DMS53 treated with DMSO at 0.1 percent for 48 hours (cell line): ENCODE measurements around the gene ARRDC4.

Experiments used
- DNase-seq: peaks from one replicate; lab custom pipeline; 2025; ENCODE audit not compliant: unreplicated experiment; lab: John Stamatoyannopoulos, UW

The ARRDC4 gene, protein sequence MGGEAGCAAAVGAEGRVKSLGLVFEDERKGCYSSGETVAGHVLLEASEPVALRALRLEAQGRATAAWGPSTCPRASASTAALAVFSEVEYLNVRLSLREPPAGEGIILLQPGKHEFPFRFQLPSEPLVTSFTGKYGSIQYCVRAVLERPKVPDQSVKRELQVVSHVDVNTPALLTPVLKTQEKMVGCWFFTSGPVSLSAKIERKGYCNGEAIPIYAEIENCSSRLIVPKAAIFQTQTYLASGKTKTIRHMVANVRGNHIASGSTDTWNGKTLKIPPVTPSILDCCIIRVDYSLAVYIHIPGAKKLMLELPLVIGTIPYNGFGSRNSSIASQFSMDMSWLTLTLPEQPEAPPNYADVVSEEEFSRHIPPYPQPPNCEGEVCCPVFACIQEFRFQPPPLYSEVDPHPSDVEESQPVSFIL

DNA sequence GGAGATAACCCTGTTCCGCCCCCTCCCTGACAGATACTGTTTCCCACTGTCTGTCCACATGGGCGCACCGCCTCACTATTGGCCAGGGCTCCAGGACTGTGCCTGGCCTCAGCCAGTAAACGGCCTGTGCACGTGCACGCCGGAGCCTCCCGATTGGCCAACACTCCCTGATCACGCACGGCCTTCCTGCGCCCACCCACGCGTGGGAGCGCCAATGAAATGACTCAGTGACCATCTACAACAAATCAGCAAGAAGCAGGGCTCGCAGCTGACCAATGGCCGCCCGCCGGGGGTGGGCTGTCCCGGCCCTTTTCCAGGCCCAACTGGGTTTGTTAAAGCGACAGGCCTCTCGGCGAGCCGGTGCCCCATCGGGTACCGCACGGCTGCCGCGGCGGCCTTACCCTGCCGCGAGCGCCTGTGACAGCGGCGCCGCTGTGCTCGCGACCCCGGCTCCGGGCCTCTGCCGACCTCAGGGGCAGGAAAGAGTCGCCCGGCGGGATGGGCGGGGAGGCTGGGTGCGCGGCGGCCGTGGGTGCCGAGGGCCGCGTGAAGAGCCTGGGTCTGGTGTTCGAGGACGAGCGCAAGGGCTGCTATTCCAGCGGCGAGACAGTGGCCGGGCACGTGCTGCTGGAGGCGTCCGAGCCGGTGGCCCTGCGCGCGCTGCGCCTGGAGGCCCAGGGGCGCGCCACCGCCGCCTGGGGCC, at the start of gene ARRDC4:
Gene ARRDC4 (plus strand): TSS at position 340 of the 703 bp plus-strand sequence. CDS start 159 bp downstream, at position 499.
- DNase-seq, result peak; percentile 80

DNA sequence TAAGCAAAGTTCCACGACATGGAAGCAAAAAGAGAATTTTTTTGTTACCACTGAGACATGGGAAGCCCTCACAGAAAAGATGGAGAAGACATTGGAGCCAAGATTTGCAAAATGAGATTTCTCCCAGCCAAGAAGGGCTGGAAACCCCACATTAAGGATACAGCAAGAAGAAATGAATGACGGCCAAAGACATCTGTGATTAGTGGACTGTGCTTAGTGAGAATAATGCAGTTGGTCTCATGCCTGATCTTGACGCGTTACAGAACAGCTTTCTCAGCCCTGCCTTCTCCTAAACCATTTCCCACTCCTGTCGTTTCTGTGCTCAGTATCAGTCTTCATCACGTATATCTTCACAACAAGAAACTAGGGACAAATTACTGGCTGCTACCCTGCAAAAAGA, 45.8 kb upstream of the ARRDC4 start:
- no peak for DNase-seq

DNA sequence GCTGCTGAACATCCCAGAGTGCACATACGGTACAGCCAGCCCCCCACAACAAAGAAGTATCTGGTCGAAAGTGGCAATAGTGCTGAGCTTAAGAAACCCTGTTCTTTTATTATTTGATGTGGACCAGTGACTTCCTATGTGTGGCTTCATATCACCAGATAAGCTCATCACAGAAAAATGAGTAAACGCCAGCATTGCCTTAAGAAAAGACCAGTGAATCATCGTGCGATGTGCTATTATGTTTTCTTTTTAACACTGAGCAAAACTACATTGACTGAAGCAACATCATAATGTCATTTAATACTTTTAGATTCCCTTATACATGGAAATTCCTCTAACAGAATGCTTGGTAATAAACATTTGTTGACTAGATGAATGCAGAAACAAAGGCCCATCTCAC, 45.2 kb upstream of the ARRDC4 start:
- no peak for DNase-seq

DNA sequence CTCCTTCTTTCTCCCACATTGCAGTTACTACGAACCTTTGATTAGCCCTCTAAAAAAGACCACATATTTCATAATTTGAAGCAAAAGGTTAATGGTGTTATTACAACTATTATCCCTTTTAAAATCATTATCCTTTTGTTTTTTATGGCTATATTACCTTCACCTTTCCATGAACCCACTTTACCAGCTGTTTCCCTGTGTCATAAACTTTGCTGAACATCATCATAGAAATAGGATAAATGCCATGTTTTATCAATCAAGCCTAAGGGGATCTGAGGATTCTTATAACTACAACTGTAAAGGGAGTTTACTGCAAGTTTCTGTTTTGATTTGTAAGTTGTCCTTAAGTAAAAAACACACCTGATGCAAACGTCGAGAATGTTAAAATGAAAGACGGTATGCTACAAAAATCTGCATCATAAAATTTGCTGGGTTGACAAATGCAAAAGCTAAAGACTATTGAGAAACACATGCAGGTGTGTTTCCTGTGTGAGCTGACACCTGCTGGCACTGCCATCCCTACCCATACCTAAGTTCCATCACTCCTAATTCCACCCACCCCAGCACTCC, 39.1 kb upstream of the ARRDC4 start:
- DNase-seq, result no peak

DNA sequence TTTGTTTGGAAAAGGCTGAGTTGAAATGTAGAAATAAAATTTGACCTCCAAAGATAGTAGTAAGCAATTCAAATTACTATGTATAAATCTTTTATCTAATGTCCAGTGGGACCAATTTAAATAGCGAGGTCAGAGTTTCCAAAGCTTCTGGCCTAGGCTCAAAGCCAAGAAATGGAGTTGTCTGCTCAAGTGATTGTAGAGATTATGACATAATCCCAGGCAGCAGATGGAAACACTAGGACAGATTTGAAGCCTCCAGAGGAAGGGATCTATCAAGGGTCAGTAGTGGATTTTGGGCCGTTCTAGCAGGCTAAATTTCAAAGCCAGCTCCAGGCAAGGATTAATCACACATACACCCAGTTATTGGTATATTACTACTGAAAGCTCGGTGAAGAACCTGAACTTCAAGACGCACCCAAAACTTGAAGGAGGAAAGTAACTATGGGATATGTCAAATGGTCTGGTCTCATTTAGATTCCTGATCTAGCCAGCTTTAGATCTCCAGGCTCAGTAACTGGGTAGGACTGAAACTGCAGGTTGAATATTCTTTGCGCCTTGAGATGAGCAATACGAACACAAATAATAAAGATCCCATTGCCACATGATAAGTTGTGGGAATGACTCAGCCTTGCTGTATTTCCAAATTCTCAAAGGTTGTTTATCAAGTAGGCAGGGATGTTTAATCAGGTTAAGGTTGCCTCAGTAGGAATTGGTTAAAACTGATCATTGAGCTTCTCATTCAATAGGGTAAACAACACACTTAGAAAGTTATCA, 30.9 kb upstream of the ARRDC4 start:
- DNase-seq, result no peak

DNA sequence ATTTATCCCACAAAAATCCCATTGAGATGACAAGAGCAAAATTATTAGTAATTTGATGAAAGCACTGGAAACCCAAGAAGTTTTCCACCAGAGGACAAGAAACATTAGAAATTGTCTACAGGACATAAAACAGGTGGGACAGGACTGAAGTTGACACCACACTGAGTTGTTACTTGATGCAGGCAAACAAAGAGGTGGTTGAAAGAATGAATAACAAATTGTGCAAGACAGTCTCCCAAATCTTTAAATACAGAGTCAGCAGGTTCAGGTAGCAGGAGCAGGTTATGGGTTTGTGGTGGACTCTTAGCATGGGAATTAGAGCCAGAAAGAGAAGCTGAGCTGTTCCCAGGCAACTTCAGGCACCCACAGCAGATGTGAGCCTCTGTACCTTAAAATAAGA, 30.3 kb upstream of the ARRDC4 start:
- DNase-seq, result no peak

DNA sequence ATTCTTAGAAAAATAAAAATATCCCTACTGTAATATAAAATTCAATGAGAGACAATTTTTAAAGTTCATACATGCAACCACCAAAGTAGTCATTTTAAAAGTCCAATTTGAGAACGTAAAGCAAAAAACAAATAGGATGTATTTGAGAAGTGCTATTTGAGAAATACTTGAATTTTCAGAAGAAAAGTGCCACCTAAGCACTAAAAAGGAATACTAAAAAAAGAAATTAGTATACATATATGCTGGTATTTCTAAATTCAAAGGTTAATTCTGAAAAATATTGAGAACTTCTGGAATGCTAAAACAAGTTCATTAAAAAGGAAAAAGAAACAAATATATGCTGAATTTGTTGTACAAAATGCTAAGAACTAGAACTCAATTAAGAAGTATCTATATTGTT, 29.2 kb upstream of the ARRDC4 start:
- no peak for DNase-seq

DNA sequence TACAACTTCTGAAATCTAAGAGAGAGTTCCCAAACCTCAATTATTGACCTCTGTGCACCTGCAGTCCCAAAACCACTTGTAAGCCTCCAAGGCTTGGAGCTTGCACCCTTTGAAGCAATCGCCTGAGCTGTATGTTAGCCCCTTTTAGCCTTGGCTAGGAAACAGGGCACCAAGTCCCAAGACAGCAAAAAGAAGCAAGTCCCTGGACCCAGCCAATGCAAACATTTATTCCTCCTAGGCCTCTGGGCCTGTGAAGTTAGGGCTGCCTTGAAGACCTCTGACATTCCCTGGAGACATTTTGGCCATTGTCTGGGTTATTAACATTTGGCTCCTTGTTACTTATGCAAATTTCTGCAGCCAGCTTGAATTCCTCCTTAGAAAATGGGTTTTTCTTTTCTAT, 26.9 kb upstream of the ARRDC4 start:
- no peak for DNase-seq

DNA sequence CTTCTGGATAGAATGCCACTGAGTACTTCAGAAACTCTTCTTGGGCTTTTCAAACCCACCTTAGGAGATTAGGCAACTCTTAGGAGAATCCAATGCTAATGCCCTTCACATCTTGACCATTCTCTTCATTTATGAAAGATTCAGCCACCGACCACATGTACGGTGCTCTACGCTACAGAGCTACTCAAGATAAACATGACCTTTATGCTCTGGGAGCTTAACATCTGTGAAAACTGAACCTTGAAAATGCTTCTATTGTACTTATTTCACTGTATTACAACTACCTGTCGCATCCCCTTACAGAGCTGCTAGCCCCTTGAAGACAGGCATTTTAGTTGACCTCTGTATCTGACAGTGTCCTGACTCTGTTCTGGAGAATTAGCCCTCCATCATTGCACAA, 19.5 kb upstream of the ARRDC4 start:
- no peak for DNase-seq

DNA sequence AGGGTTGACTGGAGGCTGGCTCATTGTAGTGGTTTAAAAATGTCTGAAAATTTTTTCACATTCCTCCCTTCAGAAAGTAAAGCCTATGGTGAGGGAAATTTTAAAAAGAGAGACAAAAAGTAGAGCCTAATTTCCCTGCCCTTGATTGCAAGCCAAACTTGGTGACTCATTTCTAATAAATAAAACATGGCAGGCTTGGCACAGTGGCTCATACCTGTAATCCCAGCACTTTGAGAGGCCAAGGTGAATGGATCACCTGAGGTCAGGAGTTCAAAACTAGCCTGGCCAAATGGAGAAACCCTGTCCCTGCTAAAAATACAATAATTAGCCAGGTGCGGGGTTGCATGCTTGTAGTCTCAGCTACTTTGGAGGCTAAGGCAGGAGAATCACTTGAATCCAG, 18.9 kb upstream of the ARRDC4 start:
- no peak for DNase-seq

DNA sequence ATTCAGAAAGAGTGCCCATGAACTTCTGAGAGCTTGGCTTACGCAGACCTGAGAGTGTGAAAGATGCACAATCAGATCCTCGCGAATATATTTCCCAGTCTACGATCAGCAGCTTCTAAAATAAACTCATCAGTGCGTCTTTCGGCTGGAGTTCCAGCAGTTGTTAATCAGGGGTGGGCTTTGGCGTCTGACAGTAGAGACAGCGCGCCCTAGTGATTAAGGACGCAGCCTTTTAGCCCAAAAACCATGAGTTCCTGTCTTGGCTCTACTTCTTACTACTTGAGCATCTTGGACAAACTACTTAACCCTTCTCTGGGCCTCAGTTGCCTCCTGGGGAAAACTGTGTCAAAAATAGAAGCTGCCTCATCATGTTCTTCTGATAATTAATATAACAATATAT, 15.8 kb upstream of the ARRDC4 start:
- no peak for DNase-seq

DNA sequence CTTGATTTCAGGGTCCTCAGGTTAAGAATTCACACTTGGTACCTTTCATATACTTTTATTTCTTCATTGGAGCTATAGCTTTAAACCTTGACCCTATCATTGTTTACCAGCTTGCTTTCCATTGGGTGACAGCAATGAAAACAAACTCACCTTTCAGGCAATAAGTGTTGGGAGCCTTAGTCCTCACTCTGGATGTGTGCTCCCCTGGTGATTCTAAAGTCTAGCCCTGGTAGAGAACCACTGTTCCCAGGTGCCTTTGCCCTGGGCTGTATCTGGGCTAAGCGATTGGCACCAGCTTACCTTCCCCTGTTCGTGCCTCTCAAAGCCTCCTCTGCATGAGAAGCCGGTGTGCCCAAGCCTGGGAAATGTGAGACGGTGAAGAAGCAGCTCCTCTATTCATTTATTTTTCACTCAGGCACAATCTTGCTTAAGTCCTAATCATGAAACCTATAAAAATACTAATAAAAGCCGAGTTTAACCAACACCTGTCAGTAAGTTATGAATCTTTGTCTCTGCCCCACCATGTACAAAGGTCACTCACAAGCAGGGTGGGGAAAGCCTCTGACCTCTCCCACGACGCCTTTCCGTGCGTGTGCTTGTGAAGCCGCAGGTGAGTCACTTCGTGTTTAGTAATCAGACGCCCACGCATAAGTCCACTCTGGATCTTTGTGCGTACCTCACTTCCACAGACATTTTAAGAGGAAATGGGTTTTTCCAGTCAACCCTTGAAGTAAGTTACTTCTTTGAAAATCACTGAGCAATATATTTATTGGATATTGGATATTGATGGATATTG, 12.8 kb upstream of the ARRDC4 start:
- DNase-seq, result no peak

DNA sequence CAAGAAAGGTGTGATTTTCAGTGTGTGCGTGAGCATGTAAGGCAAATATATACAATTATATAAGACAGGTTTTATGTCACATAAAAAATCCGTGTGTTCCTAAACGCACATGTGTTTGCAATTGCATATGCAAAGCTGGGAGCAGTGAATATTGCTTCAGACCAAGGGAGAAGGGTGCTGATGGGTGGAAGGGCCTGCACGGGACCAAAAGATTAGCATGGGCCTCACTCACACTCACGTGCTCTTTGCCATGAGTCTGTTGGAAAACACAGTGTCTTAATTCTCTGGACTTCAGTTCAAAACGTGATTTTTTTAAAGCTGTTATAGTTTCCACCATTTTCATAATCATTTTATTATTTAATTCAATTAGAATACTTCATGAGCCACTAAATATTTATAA, 7.2 kb upstream of the ARRDC4 start:
- no peak for DNase-seq

DNA sequence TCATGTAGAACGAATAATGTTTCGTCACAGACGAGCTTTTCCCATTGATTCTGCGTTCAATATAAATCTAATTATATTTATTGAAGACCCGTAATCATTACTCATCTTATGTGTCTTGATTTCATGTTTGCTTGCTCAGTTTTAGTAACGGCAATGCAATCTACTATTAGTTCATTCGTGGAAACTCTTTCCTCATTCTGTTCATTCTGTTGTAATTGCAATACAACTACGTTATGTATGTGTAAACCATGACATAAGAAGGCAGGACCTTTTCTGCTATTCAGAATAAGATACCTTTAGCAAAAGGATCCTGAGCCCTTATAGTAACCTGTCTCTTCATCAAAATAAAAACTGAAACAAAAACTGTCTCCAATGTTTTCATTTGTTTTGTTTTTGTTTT, 6.8 kb upstream of the ARRDC4 start:
- no peak for DNase-seq

DNA sequence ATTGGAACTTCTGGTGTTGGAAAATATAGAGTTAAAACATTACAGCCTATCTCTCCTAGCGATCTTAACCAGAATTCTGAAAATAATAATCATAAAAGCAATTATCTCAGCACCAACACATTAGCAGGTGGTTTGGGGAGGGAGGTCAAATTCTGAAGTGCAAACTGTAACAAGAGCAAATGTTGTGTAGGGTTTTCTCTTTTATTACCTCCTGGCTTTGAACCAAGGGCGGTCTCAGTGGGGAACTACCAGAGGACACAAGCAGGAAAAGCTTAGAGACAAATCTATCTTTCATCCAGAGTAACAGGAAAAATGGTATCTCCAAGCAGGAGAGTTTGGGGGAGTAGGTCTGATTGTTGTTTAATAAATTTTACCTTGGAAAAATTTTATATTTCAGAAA, 5.5 kb upstream of the ARRDC4 start:
- DNase-seq, result no peak

DNA sequence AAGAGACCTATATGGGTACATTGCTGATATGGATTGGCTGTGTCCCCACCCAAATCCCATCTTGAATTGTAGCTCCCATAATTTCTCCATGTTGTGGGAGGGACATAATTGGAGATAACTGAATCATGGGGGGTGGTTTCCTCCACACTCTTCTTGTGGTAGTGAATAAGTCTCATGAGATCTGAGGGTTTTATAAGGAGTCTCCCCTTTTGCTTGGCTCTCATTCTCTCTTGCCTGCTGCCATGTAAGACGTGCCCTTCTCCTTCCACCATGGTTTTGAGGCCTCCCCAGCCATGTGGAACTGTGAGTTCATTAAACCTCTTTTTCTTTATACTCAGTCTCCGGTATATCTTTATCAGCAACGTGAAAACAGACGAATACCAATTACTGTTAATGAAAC, 5.0 kb upstream of the ARRDC4 start:
- DNase-seq, result no peak

DNA sequence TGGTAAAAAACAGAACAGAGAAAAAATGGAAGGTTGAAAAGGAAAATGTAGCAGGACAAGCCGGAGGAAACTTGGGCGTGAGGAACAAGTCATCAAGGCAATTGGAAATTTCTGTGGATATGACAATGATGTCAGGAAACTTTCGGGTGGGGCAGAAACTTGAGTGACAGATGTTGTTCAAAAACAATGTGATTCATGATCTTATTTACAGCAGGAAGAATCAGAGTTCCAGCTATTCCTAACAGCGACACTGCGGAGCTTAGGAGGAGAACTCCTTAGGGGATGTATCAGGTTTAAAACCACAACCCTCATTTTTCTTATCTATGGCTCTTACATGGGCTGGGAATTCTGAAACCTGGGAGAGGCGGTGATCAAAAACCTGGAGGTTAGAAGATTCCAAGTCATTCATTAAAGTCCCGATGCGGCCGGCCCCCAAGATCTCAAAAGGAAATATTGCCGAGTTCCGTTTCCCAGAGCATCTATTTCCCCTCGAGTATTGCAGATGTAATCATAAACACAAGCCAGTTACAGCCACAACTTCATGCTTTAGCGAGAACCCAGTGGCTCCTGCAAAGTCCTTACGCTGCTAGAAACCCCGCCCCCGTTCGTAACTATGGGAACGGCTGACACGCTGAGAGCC, 659 bp upstream of the ARRDC4 start:
- no peak for DNase-seq

DNA sequence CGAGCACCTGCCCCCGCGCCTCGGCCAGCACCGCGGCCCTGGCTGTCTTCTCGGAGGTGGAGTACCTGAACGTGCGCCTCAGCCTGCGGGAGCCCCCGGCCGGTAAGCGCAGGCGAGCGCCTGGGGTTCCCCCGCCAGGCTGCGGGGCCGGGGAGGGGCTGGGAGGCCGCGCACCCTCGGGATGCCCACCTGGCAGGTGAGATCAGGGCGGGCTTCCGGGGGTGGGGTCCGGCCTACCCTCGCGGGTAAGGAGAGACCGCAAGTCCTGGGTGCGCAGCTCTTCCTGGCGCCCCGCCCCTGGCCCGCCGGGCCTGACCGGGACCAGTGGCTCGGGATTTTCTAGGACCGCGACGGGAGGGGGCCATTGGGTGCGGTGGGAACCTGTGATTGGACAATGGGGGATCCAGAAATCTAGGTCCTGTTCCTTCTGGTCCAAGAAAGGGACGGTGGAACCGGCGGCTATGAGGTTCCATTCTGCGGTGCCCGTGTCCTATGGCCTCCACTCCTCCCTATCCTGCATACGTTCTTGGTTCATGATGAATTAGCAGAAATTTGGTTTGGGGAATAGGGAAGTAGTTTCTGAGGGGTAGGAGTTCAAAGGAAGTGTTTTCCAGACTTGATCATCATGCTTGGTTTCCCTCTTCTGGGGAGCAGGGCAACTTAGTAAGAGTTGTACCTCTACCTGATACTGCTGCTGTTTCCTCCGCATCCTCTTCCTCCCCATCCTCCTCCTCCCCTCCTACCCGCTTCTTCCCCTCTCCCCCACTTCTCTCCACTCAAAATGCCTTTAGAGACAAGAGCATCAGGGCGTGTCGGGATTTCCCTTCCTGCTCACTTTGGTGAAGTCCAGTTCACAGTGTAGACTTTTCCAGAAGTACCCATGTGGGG, 808 bp downstream of the ARRDC4 start:
- no peak for DNase-seq

DNA sequence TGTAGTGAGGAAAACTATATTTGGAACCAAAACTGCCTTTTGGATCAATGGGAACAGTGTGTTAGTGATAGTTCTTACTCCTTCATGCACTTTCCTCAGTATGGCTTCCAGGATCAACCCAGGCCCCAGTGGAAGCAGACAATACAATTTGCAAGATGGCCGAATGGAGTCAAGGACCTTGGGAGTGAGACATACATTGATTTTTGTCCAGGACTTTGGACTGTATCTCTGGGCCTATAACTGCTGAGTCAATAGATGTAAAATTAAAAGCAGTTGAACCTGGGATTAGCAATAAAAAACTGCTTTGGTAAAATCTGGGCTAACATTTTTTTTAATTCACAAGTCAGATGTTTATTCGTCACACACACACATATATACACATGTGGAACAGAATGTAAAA, 1.8 kb downstream of the ARRDC4 start:
- DNase-seq, result no peak
